Mesenchymal stem cell (in vitro differentiated cells and primary cell): ENCODE data around the gene BTBD17.

ENCODE experiments used
- DNase-seq: peaks from one replicate; pipeline ENCODE4 v3.0.0-alpha.2; 2013
- H2AFZ ChIP-seq: one replicate; pipeline ENCODE4 v1.6.1; 2013; ENCODE audit warnings: low read depth, mild to moderate bottlenecking, control low read depth, inconsistent platforms, low read length, moderate library complexity
- H2AK5ac ChIP-seq: 2 replicates; pipeline ENCODE4 v1.6.1; 2013; ENCODE audit warnings: low read length, moderate library complexity, mild to moderate bottlenecking, inconsistent platforms; ENCODE audit not compliant: severe bottlenecking
- H2BK120ac ChIP-seq: one replicate; pipeline ENCODE4 v1.6.1; 2013; ENCODE audit warnings: low read depth, mild to moderate bottlenecking, inconsistent platforms, low read length, moderate library complexity
- H2BK12ac ChIP-seq, 2 experiments: one replicate each; pipeline ENCODE4 v1.6.1; 2013; ENCODE audit warnings: inconsistent platforms in 2 of 2, low read length in 2 of 2, mild to moderate bottlenecking in 2 of 2, moderate library complexity in 2 of 2, control low read depth in 1 of 2
- H2BK15ac ChIP-seq: one replicate; pipeline ENCODE4 v1.6.1; 2013; ENCODE audit warnings: mild to moderate bottlenecking, low read depth, inconsistent platforms; ENCODE audit not compliant: poor library complexity, severe bottlenecking
- H2BK5ac ChIP-seq: 2 replicates; pipeline ENCODE4 v1.6.1; 2013; ENCODE audit warnings: low read depth, mild to moderate bottlenecking, low read length, control low read depth, inconsistent platforms; ENCODE audit not compliant: poor library complexity, severe bottlenecking
- H3K14ac ChIP-seq, 2 experiments: one replicate each; pipeline ENCODE4 v1.6.1; 2013; ENCODE audit warnings: inconsistent platforms in 2 of 2, low read length in 2 of 2, control low read depth in 1 of 2, mild to moderate bottlenecking in 1 of 2, moderate library complexity in 1 of 2
- H3K18ac ChIP-seq, 2 experiments: one replicate each; pipeline ENCODE4 v1.6.1; 2013; ENCODE audit warnings: inconsistent platforms in 2 of 2, low read length in 2 of 2, control low read depth in 1 of 2, low read depth in 1 of 2, mild to moderate bottlenecking in 1 of 2
- H3K23ac ChIP-seq, 2 experiments: one replicate each; pipeline ENCODE4 v1.6.1; 2013; ENCODE audit warnings: inconsistent platforms in 2 of 2, low read length in 2 of 2, mild to moderate bottlenecking in 2 of 2, moderate library complexity in 2 of 2, control low read depth in 1 of 2
- H3K27ac ChIP-seq: 2 replicates; pipeline ENCODE4 v1.5.1; 2013; ENCODE audit warnings: mild to moderate bottlenecking, moderate library complexity, low read length, control low read depth, inconsistent platforms; ENCODE audit not compliant: poor library complexity, severe bottlenecking
- H3K27me3 ChIP-seq, 2 experiments: 2 replicates each; pipeline versions ENCODE4 v1.6.1 to v1.7.0; 2013; ENCODE audit warnings: low read length in 2 of 2, mild to moderate bottlenecking in 2 of 2, moderate library complexity in 2 of 2, control low read depth in 1 of 2, inconsistent platforms in 1 of 2; ENCODE audit not compliant: control insufficient read depth in 1 of 2, insufficient read depth in 1 of 2
- H3K36me3 ChIP-seq, 2 experiments: 2 replicates each; pipeline versions ENCODE4 v1.6.1 to v1.7.0; 2013; ENCODE audit warnings: low read length in 2 of 2, control low read depth in 1 of 2, inconsistent platforms in 1 of 2, low read depth in 1 of 2, mild to moderate bottlenecking in 1 of 2; ENCODE audit not compliant: insufficient read depth in 2 of 2, control insufficient read depth in 1 of 2
- H3K4ac ChIP-seq, 2 experiments: one replicate each; pipeline ENCODE4 v1.6.1; 2013; ENCODE audit warnings: inconsistent platforms in 2 of 2, low read length in 2 of 2, mild to moderate bottlenecking in 2 of 2, moderate library complexity in 2 of 2, control low read depth in 1 of 2, low read depth in 1 of 2
- H3K4me1 ChIP-seq: 2 replicates; pipeline ENCODE4 v1.6.1; 2013; ENCODE audit warnings: low read depth, low read length, control low read depth; ENCODE audit not compliant: control insufficient read depth, insufficient read depth
- H3K4me2 ChIP-seq: 2 replicates; pipeline ENCODE4 v1.6.1; 2013; ENCODE audit warnings: low read length, mild to moderate bottlenecking, inconsistent platforms; ENCODE audit not compliant: poor library complexity, severe bottlenecking
- H3K4me3 ChIP-seq, 2 experiments: 2 replicates each; pipeline versions ENCODE4 v1.5.1 to v1.7.0; 2013; ENCODE audit warnings: low read length in 2 of 2, mild to moderate bottlenecking in 2 of 2, control low read depth in 1 of 2, low read depth in 1 of 2; ENCODE audit not compliant: insufficient read depth in 1 of 2
- H3K79me1 ChIP-seq: replicated peaks from 2 replicates; pipeline ENCODE4 v1.6.1; 2013; ENCODE audit warnings: mild to moderate bottlenecking, control low read depth, low read length, inconsistent platforms; ENCODE audit not compliant: poor library complexity, severe bottlenecking
- H3K9ac ChIP-seq: 2 replicates; pipeline ENCODE4 v1.7.0; 2013; ENCODE audit warnings: mild to moderate bottlenecking, low read length, moderate library complexity
- H3K9me3 ChIP-seq: 2 replicates; pipeline ENCODE4 v1.7.0; 2013; ENCODE audit warnings: mild to moderate bottlenecking, low read length; ENCODE audit not compliant: control insufficient read depth
- H4K8ac ChIP-seq: one replicate; pipeline ENCODE4 v1.6.1; 2013; ENCODE audit warnings: inconsistent platforms, mild to moderate bottlenecking, low read length, moderate library complexity
- H4K91ac ChIP-seq: one replicate; pipeline ENCODE4 v1.6.1; 2013; ENCODE audit warnings: mild to moderate bottlenecking, low read length, inconsistent platforms
- WGBS: methylation state at CpG from one replicate; pipeline ENCODE4 v1.1.7; 2013; ENCODE audit warnings: mixed read lengths; 5-methylcytosine and 5-hydroxymethylcytosine counted together

The BTBD17 gene

GRCh38 chr17:74387365-74388218, 25.9 kb upstream of the BTBD17 start:
- Histone ChIP-seq H3K9me3 (no peaks in the 10 kb centered on the region), H3K23ac (no peak overlapping the region), H2AFZ (no peak overlapping the region), H2BK5ac (no peak overlapping the region), H2BK15ac (no peak overlapping the region), H2AK5ac (no peak overlapping the region), H3K36me3 (no peaks in the 10 kb centered on the region), H3K27ac (no peak overlapping the region), H3K4me3 (no peak overlapping the region), H3K79me1 (no peaks in the 10 kb centered on the region), H3K18ac (no peak overlapping the region), H3K4ac (no peak overlapping the region), H2BK12ac (no peak overlapping the region), H4K91ac (no peak overlapping the region), H3K4me2 (no peak overlapping the region), H3K9ac (no peak overlapping the region), H2BK120ac (no peak overlapping the region), H3K27me3 (peaks cover 0 to 30% of the 10 kb centered on the region in 2 experiments), H3K4me1 (peaks cover 1% of the 10 kb centered on the region), H3K14ac (no peak overlapping the region), H4K8ac (no peak overlapping the region)
- WGBS: 89% methylated on average over 16 of the region's 17 CpGs
- DNase-seq: no peak

GRCh38 chr17:74386386-74386785, 24.7 kb upstream of the BTBD17 start:
- no peak overlapping the region for H3K9ac ChIP-seq
- no peaks in the 10 kb centered on the region for H3K9me3 ChIP-seq
- peaks cover 0 to 32% of the 10 kb centered on the region in 2 experiments for H3K27me3 ChIP-seq
- H3K4me2 ChIP-seq: no peak overlapping the region
- H2BK15ac ChIP-seq: no peak overlapping the region
- H2BK5ac ChIP-seq: no peak overlapping the region
- H3K36me3 ChIP-seq: no peaks in the 10 kb centered on the region
- H2BK120ac ChIP-seq: no peak overlapping the region
- no peak overlapping the region for H2AFZ ChIP-seq
- H3K4ac ChIP-seq: no peak overlapping the region
- H4K8ac ChIP-seq: no peak overlapping the region
- H3K79me1 ChIP-seq: no peaks in the 10 kb centered on the region
- peaks cover 1% of the 10 kb centered on the region for H3K4me1 ChIP-seq
- H3K23ac ChIP-seq: no peak overlapping the region
- no peak overlapping the region for H4K91ac ChIP-seq
- WGBS: 68% methylated on average over 6 of the region's 8 CpGs
- H3K14ac ChIP-seq: no peak overlapping the region
- H2BK12ac ChIP-seq: no peak overlapping the region
- H2AK5ac ChIP-seq: no peak overlapping the region
- no peak overlapping the region for H3K4me3 ChIP-seq
- H3K18ac ChIP-seq: no peak overlapping the region
- no peak overlapping the region for H3K27ac ChIP-seq
- DNase-seq: no peak

GRCh38 chr17:74385201-74385600, 23.5 kb upstream of the BTBD17 start:
- H4K91ac ChIP-seq: no peak overlapping the region
- H2BK120ac ChIP-seq: no peak overlapping the region
- H3K18ac ChIP-seq: no peak overlapping the region
- no peak overlapping the region for H2BK5ac ChIP-seq
- no peak overlapping the region for H3K9ac ChIP-seq
- no peak overlapping the region for H3K23ac ChIP-seq
- H3K79me1 ChIP-seq: no peaks in the 10 kb centered on the region
- no peaks in the 10 kb centered on the region for H3K36me3 ChIP-seq
- H3K4me1 ChIP-seq: peaks cover 4% of the 10 kb centered on the region
- DNase-seq: no peak
- H3K4me2 ChIP-seq: no peak overlapping the region
- no peak overlapping the region for H3K27ac ChIP-seq
- H4K8ac ChIP-seq: no peak overlapping the region
- no peak overlapping the region for H2BK12ac ChIP-seq
- H3K4ac ChIP-seq: no peak overlapping the region
- no peak overlapping the region for H2AFZ ChIP-seq
- WGBS: 83% methylated on average over 3 of the region's 3 CpGs
- peaks cover 5 to 35% of the 10 kb centered on the region in 2 experiments for H3K27me3 ChIP-seq
- H3K4me3 ChIP-seq: no peak overlapping the region
- no peak overlapping the region for H2BK15ac ChIP-seq
- H3K14ac ChIP-seq: no peak overlapping the region
- no peaks in the 10 kb centered on the region for H3K9me3 ChIP-seq
- no peak overlapping the region for H2AK5ac ChIP-seq

GRCh38 chr17:74383141-74383540, 21.5 kb upstream of the BTBD17 start:
- H4K8ac ChIP-seq: no peak overlapping the region
- H3K27me3 ChIP-seq: peaks cover 5 to 26% of the 10 kb centered on the region in 2 experiments
- no peak overlapping the region for H2AFZ ChIP-seq
- H2BK12ac ChIP-seq: no peak overlapping the region
- H3K9me3 ChIP-seq: no peaks in the 10 kb centered on the region
- H3K23ac ChIP-seq: no peak overlapping the region
- H2AK5ac ChIP-seq: no peak overlapping the region
- H2BK15ac ChIP-seq: no peak overlapping the region
- no peak for DNase-seq
- peaks cover 11% of the 10 kb centered on the region for H3K4me1 ChIP-seq
- no peak overlapping the region for H3K4me2 ChIP-seq
- H4K91ac ChIP-seq: no peak overlapping the region
- 80% methylated on average over 5 of the region's 5 CpGs for WGBS
- no peak overlapping the region for H3K4me3 ChIP-seq
- H3K9ac ChIP-seq: no peak overlapping the region
- no peak overlapping the region for H2BK120ac ChIP-seq
- no peak overlapping the region for H3K18ac ChIP-seq
- H2BK5ac ChIP-seq: no peak overlapping the region
- H3K14ac ChIP-seq: no peak overlapping the region
- H3K36me3 ChIP-seq: no peaks in the 10 kb centered on the region
- no peak overlapping the region for H3K27ac ChIP-seq
- H3K4ac ChIP-seq: no peak overlapping the region
- no peaks in the 10 kb centered on the region for H3K79me1 ChIP-seq
